SK-N-SH (cell line): ENCODE results near the gene KIDINS220. TPM values are rescaled to one million over a fixed set of nuclear protein-coding genes. Genes with fewer than 3 reads are reported as not detected.
A peak's percentile ranks its signal among the peaks of the same experiment; 100 is the strongest.

Experiments used
- CTCF ChIA-PET: fragments of 300-600, 350-600 bp; formaldehyde crosslinking; extraction: SDS; loops from one replicate; lab custom pipeline; 2021; lab: Yijun Ruan, JAX
- POLR2A ChIA-PET: fragments of 350-600 bp; sonication (Branson Sonifier 250); formaldehyde crosslinking; extraction: SDS; loops from one replicate; lab custom pipeline; 2020; ENCODE audit warnings: antibody characterized with exemption, inconsistent platforms; lab: Yijun Ruan, JAX
- DNase-seq: peaks from one replicate; pipeline ENCODE4 v3.0.0; 2012
- H2AFZ ChIP-seq: fragments of 200-600 bp; sonication (generic); 2 replicates; pipeline ENCODE4 v1.8.1; 2016; ENCODE audit warnings: antibody characterized with exemption, mild to moderate bottlenecking, low read depth
- H3F3A ChIP-seq: fragments of 200-600 bp; sonication (generic); replicated peaks from 2 replicates; pipeline ENCODE3; 2016; ENCODE audit warnings: antibody characterized with exemption, mild to moderate bottlenecking; ENCODE audit not compliant: insufficient read depth
- H3K27ac ChIP-seq, 2 experiments: fragments of 200-500 bp in 1 of 2; fragments of 200-600 bp in 1 of 2; sonication (Bioruptor generic) in 1 of 2; sonication (generic), shearing (Covaris generic) in 1 of 2; 2 replicates each; pipeline versions ENCODE4 v1.5.1 to v1.6.1; 2014 to 2016; ENCODE audit warnings: low read depth in 2 of 2, inconsistent platforms in 1 of 2, low read length in 1 of 2, mild to moderate bottlenecking in 1 of 2, mixed read lengths in 1 of 2
- H3K27me3 ChIP-seq: fragments of 200-600 bp; sonication (generic), shearing (Covaris generic); 2 replicates; pipeline ENCODE4 v1.6.1; 2016; ENCODE audit warnings: mixed run types; ENCODE audit not compliant: insufficient read depth
- H3K36me3 ChIP-seq, 2 experiments: fragments of 200-500 bp in 1 of 2; fragments of 200-600 bp in 1 of 2; sonication (Bioruptor generic) in 1 of 2; sonication (generic) in 1 of 2; replicated peaks in 1 of 2; 2 replicates each; pipeline versions ENCODE3 to v1.5.1; 2014 to 2016; ENCODE audit warnings: low read length in 1 of 2, mild to moderate bottlenecking in 1 of 2; ENCODE audit not compliant: insufficient read depth in 2 of 2, control insufficient read depth in 1 of 2
- H3K4me1 ChIP-seq, 2 experiments: fragments of 200-500 bp in 1 of 2; fragments of 200-600 bp in 1 of 2; sonication (Bioruptor generic) in 1 of 2; sonication (generic), shearing (Covaris generic) in 1 of 2; 2 replicates each; pipeline versions ENCODE4 v1.5.1 to v1.6.1; 2014 to 2016; ENCODE audit warnings: low read depth in 1 of 2, low read length in 1 of 2, mixed run types in 1 of 2; ENCODE audit not compliant: insufficient read depth in 2 of 2, control insufficient read depth in 1 of 2
- H3K4me2 ChIP-seq: fragments of 200-600 bp; sonication (generic), shearing (Covaris generic); 2 replicates; pipeline ENCODE4 v1.6.1; 2017; ENCODE audit warnings: mixed run types
- H3K4me3 ChIP-seq, 2 experiments: fragments of 200-500 bp in 1 of 2; fragments of 200-600 bp in 1 of 2; sonication (Bioruptor generic) in 1 of 2; sonication (generic), shearing (Covaris generic) in 1 of 2; 2 replicates each; pipeline versions ENCODE4 v1.5.1 to v1.8.1; 2014 to 2016; ENCODE audit warnings: low read depth in 2 of 2, inconsistent platforms in 1 of 2, low read length in 1 of 2, mild to moderate bottlenecking in 1 of 2, mixed read lengths in 1 of 2, moderate library complexity in 1 of 2
- H3K79me2 ChIP-seq: fragments of 200-600 bp; sonication (generic); 2 replicates; pipeline ENCODE4 v1.8.1; 2017; ENCODE audit warnings: mild to moderate bottlenecking; ENCODE audit not compliant: insufficient read depth
- H3K9ac ChIP-seq: fragments of 200-600 bp; sonication (generic); 2 replicates; pipeline ENCODE4 v1.6.1; 2017; ENCODE audit warnings: mixed run types
- H3K9me2 ChIP-seq: fragments of 200-600 bp; sonication (generic); 2 replicates; pipeline ENCODE4 v1.6.1; 2017; ENCODE audit warnings: mixed run types
- H3K9me3 ChIP-seq: fragments of 200-600 bp; sonication (generic); 2 replicates; pipeline ENCODE4 v1.6.1; 2017; ENCODE audit warnings: mixed run types, mild to moderate bottlenecking, moderate library complexity
- H4K20me1 ChIP-seq: fragments of 200-600 bp; sonication (generic); 2 replicates; pipeline ENCODE4 v1.6.1; 2017; ENCODE audit warnings: mild to moderate bottlenecking, mixed run types; ENCODE audit not compliant: insufficient read depth
- CHD2 ChIP-seq: fragments of 150-350 bp; IDR thresholded peaks from 2 replicates; pipeline ENCODE4 v1.6.1; 2018; ENCODE audit warnings: low read length; ENCODE audit not compliant: partially characterized antibody
- CTCF ChIP-seq: fragments of 200-600 bp; sonication (generic); IDR thresholded peaks from 2 replicates; pipeline ENCODE4 v1.6.1; 2017; ENCODE audit warnings: antibody characterized with exemption, mild to moderate bottlenecking, moderate library complexity
- EP300 ChIP-seq, 2 experiments: IDR thresholded peaks; 2 replicates each; pipeline versions ENCODE4 v1.4.0 to v1.6.1; 2012; ENCODE audit warnings: borderline replicate concordance in 1 of 2, low read depth in 1 of 2, low read length in 1 of 2
- FOSL2 ChIP-seq: IDR thresholded peaks from 2 replicates; pipeline ENCODE4 v1.4.0; 2012; ENCODE audit warnings: low read depth, mild to moderate bottlenecking, moderate library complexity, borderline replicate concordance
- FOXJ3 ChIP-seq: sonication (generic); formaldehyde crosslinking; IDR thresholded peaks from 2 replicates; pipeline ENCODE4 v1.5.1; 2020; ENCODE audit warnings: mild to moderate bottlenecking, missing genetic modification reagents
- GABPA ChIP-seq: IDR thresholded peaks from 2 replicates; pipeline ENCODE4 v1.4.0; 2012; ENCODE audit warnings: low read depth, mild to moderate bottlenecking
- GATA2 ChIP-seq: sonication (generic); formaldehyde crosslinking; IDR thresholded peaks from 2 replicates; pipeline ENCODE4 v1.5.0; 2020; ENCODE audit warnings: mild to moderate bottlenecking, missing genetic modification reagents
- JUND ChIP-seq: IDR thresholded peaks from 2 replicates; pipeline ENCODE4 v1.4.0; 2012
- MAX ChIP-seq: IDR thresholded peaks from 2 replicates; pipeline ENCODE4 v1.4.0; 2012; ENCODE audit warnings: low read depth
- MEF2A ChIP-seq: IDR thresholded peaks from 2 replicates; pipeline ENCODE4 v1.4.0; 2012; ENCODE audit warnings: low read depth, borderline replicate concordance
- NFIC ChIP-seq: IDR thresholded peaks from 2 replicates; pipeline ENCODE4 v1.4.0; 2012; ENCODE audit warnings: borderline replicate concordance
- NRF1 ChIP-seq: IDR thresholded peaks from 2 replicates; pipeline ENCODE4 v1.6.1; 2012; ENCODE audit warnings: low read depth, mild to moderate bottlenecking, low read length
- POLR2AphosphoS5 ChIP-seq: IDR thresholded peaks from 2 replicates; pipeline ENCODE4 v1.6.1; 2012; ENCODE audit warnings: low read depth, low read length
- RAD21 ChIP-seq: IDR thresholded peaks from 2 replicates; pipeline ENCODE4 v1.6.1; 2012; ENCODE audit warnings: mild to moderate bottlenecking, low read length
- RCOR1 ChIP-seq: fragments of 150-350 bp; IDR thresholded peaks from 2 replicates; pipeline ENCODE4 v1.6.1; 2017; ENCODE audit warnings: antibody characterized with exemption, low read length
- RFX5 ChIP-seq: IDR thresholded peaks from 2 replicates; pipeline ENCODE4 v1.6.1; 2012; ENCODE audit warnings: mild to moderate bottlenecking, improper control_type of control experiment, low read length
- SIN3A ChIP-seq: IDR thresholded peaks from 2 replicates; pipeline ENCODE4 v1.6.1; 2012; ENCODE audit warnings: low read depth, mild to moderate bottlenecking, low read length, moderate library complexity, borderline replicate concordance
- SMC3 ChIP-seq: IDR thresholded peaks from 2 replicates; pipeline ENCODE4 v1.6.1; 2012; ENCODE audit warnings: low read depth, low read length, improper control_type of control experiment
- TAF1 ChIP-seq: IDR thresholded peaks from 2 replicates; pipeline ENCODE4 v1.6.1; 2012; ENCODE audit warnings: low read depth, mild to moderate bottlenecking, low read length, moderate library complexity, borderline replicate concordance
- TCF12 ChIP-seq: IDR thresholded peaks from 2 replicates; pipeline ENCODE4 v1.4.0; 2012
- TEAD4 ChIP-seq: IDR thresholded peaks from 2 replicates; pipeline ENCODE4 v1.4.0; 2012; ENCODE audit warnings: mild to moderate bottlenecking, borderline replicate concordance; ENCODE audit not compliant: insufficient read depth
- USF2 ChIP-seq: fragments of 150-350 bp; IDR thresholded peaks from 2 replicates; pipeline ENCODE4 v1.6.1; 2017; ENCODE audit warnings: antibody characterized with exemption, low read length, low read depth, borderline replicate concordance
- ZBTB33 ChIP-seq: IDR thresholded peaks from 2 replicates; pipeline ENCODE4 v1.4.0; 2012; ENCODE audit warnings: low read depth, borderline replicate concordance
- WGBS: methylation state at CpG from one replicate; pipeline ENCODE4 v1.1.6; 2017; ENCODE audit warnings: low lambda C conversion rate; 5-methylcytosine and 5-hydroxymethylcytosine counted together
- polyA plus RNA-seq, 3 experiments: library from polyadenylated mRNA; depleted of rRNA; stranded (reverse); fragments of >200 nt; gene quantifications; 2 replicates each; pipeline ENCODE4 v1.2.3, GENCODE V29; 2012

Gene KIDINS220
- polyA plus RNA-seq, 1 of the 3 experiments (the other 2 are of a cell fraction): 18.2 TPM

GRCh38 chr2:8876628-8877027 is 39.2 kb upstream of the KIDINS220 start:
- no peaks in the 10 kb centered on the region for H3K9me2 ChIP-seq

GRCh38 chr2:8872821-8873432 is 35.5 kb upstream of the KIDINS220 start:
- POLR2A ChIA-PET: no interaction called here
- TF ChIP-seq RFX5 (no peak), EP300 (IDR thresholded peaks at IDR 0.05; ENCODE audit: borderline replicate concordance in 1 of 2, low read depth in 1 of 2, low read length in 1 of 2) (no peak), NRF1 (no peak), ZBTB33 (no peak), SMC3 (peak; percentile 72), FOXJ3 (CRISPR knock-in tag) (no peak), GATA2 (CRISPR knock-in tag) (peak; percentile 60; the same call in 1 of the 2 replicates), CTCF (peak; percentile 84), SIN3A (no peak), TAF1 (no peak), FOSL2 (no peak), RAD21 (peak; percentile 87), NFIC (no peak), TEAD4 (no peak), POLR2AphosphoS5 (no peak), USF2 (no peak), MEF2A (no peak), TCF12 (no peak), GABPA (no peak), MAX (no peak), CHD2 (no peak)
- DNase-seq: peak; percentile 63
- Histone ChIP-seq H3K9me3 (no peaks in the 10 kb centered on the region), H3K27ac (no peak overlapping the region), H2AFZ (no peak overlapping the region), H3K36me3 (peaks cover 26 to 31% of the 10 kb centered on the region in 2 experiments), H3K9me2 (no peaks in the 10 kb centered on the region), H3K4me1 (no peaks in the 10 kb centered on the region), H3K4me2 (no peak overlapping the region), H3K27me3 (no peaks in the 10 kb centered on the region), H3F3A (no peaks in the 10 kb centered on the region), H3K4me3 (no peak overlapping the region), H4K20me1 (no peaks in the 10 kb centered on the region), H3K79me2 (no peaks in the 10 kb centered on the region), H3K9ac (no peak overlapping the region)
- WGBS: 69% methylated on average over 11 of the region's 11 CpGs
- CTCF ChIA-PET: interaction anchor here (0.6 to 4.3 kb wide), 42 partner anchors 9 to 475 kb away, joined by 3 to 99 read pairs (median 3); no protein-coding TSS in a partner anchor

More at GRCh38 chr2:8876628-8877027, 39.2 kb upstream of the KIDINS220 start:
- CTCF ChIA-PET: interaction anchor here (0.9 to 4.4 kb wide), 3 partner anchors 9 to 263 kb away, joined by 3 to 23 read pairs (median 3); no protein-coding TSS in a partner anchor
- Histone ChIP-seq H3K4me1 (no peaks in the 10 kb centered on the region), H3K27ac (no peak overlapping the region), H3K9me3 (no peaks in the 10 kb centered on the region), H3K4me2 (no peak overlapping the region), H3K79me2 (no peaks in the 10 kb centered on the region), H3K9ac (no peak overlapping the region), H3K4me3 (no peak overlapping the region), H2AFZ (no peak overlapping the region), H3F3A (no peaks in the 10 kb centered on the region), H3K36me3 (peaks cover 40% of the 10 kb centered on the region in 2 experiments), H4K20me1 (no peaks in the 10 kb centered on the region), H3K27me3 (no peaks in the 10 kb centered on the region)
- DNase-seq: no peak
- POLR2A ChIA-PET: no interaction called here
- TF ChIP-seq RCOR1 (no peak), NRF1 (no peak), FOXJ3 (CRISPR knock-in tag) (no peak), MAX (no peak), JUND (no peak)
